Islet precursor cell (in vitro differentiated cells): Measurements from ENCODE around the gene ZFYVE28.
A peak's percentile ranks its signal among the peaks of the same experiment; 100 is the strongest.

Experiments
- DNase-seq: peaks from one replicate; pipeline ENCODE4 v3.0.0-alpha.2; 2018

ZFYVE28 gene

DNA sequence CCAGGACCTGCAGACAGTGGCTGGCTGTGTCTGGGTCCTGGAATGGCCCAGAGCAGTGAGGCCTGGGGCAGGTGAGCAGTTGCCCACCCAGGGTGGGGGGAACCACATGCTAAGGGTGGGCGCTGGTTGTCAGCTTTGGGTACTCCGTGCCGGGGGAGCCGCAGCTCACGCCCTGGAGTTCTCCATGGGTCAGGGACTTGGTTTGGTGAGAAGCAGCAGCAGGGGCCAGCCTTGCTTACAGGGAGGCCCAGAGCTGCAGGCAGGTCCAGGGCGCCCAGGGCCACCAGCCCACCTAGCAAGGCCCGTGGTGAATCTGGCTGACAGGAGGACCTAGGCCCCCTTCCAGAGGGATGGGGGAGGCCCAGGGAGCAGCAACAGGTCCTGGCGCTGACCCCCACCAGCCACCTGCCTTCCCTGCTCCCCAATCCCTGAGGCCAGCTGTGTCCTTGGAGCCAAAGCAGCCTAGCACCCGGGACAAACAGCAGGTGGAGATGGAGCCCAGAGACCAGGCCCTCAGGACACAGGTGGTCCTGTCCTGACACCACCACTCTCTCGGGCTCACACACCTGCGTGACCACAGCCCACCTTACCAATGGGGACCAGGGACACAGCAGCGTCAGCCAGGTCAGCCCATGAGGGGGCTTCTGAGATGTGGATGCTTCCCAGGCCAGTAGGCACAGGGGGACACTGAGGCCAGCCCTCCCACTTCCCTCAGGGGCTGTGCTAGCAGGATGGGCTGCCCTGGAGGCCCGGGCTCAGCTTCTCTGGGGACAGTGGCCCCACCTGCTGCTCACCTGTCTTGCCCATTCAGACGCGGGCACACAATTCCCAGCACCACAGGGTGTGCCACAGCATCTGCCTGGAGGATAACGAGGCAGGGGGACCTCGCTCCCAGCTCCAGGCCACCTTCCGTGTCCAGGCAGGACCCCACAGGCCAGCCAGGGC is 160.1 kb downstream of the ZFYVE28 start:
- DNase-seq = peak; percentile 49

DNA sequence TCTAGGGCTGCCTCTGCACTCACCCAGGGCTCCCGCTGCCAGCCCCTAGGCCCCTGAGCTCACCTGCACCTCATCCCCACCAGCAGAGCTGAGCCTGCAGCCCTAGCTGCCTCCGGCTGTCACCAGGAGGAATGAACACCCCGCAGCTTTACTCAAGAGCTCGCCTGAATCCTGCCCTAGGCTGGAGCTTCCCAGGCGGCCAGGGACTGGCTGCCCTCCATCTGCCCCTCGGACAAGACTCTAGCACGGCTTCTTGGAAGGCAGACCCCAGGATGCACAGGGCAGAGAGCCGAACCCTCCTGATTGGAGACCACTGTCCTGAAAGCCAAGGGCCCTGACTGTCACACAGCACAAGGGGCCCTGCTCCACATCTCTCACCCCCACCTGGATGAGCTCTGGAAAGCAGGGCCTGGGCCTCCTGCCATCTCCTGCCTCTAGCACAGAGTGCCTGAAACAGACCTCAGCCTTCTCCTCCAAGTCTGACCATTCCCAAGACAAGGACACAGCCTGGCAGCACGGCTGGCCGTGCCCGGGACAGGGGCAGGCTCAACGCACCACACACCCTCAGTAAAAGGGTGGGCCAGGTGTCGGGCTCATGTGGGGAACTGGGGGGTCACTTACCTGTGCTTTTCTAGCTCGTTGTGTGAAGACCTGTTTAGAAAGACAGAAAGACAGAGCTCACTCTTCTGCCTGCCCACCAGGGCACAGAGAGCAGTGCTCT is 160.9 kb downstream of the ZFYVE28 start:
- peak; percentile 44 for DNase-seq

DNA sequence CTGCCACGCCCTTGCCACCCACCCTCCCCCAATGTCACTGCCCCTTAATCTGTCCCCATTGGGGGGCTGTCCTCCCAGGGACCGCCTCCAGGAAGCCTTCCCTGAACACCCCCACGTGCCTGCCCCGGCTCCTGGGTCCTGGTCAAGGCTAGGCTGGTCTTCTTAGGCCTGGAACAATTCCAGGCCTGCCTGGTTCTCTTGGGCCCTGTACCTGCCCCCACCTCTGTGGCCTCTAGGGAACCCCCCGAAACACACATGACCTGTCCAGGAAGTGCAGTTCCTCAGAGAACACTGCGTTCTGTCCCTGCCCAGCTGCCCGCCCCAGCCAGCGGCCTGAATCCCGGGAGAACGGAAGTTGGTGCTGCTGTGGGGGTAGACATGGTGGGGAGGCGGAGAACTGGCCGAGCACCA is 161.7 kb downstream of the ZFYVE28 start:
- peak; percentile 43 for DNase-seq

DNA sequence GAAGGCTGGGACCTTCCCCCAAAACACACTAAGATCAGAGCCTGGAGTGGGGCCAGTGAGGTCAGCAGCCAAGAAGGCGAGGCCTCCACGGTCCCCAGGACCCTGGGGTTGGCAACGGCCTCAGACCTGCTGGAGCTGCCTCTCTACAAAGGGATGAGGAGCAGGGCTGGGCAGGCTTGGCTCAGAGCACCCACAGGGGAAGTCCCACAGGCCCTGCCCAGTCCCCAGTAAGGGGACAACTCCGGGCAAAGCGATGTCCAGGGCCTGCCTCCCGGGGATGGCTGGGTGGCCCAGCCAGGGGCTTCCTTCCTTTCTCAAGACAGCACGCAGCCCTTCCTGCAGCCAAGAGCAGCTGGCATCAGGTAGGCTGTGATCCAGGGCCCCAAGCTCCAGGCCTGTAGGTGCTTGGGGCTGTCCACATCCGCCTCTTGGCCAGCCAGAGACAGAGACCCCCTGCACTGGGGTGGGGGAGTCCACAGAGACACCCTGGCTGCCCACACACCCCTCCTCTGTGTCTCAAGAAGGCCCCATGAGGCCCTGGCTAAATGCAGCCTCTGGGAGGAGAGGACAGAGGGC is 162.2 kb downstream of the ZFYVE28 start:
- peak; percentile 50 for DNase-seq

DNA sequence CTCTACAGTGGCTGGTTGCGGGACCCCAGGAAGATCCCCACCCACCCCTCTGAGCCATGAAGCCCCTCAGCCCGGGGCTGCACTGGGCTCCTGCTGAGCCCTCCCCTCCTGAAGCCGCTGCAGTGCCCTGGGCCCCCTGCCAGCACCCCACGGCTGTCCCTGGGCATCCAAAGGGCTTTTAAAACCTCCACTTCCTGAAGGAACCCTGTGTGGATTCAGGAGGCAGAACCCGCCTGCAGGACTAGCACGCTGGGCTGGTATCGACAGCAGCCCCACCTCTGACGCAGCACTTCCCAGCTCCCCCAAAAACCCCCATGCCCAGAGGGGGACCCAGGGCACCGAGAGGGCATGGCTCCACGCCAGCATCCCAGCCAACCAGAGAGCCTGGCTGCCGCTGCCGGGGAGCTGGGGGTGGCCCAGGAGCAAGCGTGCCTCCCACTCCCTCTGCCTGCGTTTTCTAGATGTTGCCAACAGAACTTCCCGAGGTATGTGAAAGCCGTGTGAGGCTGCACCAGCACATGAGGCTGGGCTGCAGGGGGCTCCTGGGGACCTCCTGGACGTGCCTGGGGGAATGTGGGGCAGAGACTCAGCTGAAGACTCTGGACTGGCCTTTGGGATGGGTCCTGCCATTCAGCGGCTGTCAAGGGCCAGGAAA is 162.8 kb downstream of the ZFYVE28 start:
- DNase-seq = peak; percentile 50

DNA sequence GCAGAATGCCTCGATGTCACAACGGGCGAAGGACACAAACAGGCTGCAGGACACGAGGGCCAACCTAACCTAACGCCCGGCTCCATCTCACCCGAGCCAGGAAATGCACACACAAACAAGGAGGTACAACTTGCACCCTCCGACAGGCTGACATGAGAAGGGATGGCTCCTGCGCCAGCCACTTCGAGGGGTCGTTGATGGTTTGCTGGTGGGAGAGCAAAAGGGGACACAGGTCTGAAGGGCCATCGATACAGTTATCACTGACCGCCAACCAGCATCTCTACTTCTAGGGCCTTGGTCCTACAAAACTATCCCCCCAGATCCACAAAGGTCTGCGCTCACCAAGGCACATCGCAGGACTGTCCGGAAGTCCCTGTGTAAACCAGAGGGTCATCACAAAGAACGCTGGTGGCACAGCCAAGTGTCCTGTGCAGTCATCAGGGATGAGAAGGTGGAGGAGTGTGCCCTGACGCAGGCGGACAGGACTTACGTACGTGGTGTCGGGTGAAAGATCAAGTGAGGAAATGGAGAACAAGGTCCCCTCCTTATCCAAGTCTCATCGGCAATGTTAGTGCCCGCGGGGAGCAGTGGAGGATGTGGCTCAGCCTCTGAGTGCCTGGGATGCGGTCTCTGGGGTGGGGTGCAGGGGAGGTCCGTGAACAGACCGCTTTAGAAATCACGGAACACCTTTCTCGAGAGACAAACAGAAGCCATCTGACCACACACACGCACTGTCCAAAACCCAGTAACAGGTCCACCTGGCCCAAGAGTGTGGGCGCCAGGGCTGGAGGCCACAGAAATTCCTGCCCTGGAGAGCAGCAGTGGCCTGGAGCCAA is 163.6 kb downstream of the ZFYVE28 start:
- peak; percentile 46 for DNase-seq

DNA sequence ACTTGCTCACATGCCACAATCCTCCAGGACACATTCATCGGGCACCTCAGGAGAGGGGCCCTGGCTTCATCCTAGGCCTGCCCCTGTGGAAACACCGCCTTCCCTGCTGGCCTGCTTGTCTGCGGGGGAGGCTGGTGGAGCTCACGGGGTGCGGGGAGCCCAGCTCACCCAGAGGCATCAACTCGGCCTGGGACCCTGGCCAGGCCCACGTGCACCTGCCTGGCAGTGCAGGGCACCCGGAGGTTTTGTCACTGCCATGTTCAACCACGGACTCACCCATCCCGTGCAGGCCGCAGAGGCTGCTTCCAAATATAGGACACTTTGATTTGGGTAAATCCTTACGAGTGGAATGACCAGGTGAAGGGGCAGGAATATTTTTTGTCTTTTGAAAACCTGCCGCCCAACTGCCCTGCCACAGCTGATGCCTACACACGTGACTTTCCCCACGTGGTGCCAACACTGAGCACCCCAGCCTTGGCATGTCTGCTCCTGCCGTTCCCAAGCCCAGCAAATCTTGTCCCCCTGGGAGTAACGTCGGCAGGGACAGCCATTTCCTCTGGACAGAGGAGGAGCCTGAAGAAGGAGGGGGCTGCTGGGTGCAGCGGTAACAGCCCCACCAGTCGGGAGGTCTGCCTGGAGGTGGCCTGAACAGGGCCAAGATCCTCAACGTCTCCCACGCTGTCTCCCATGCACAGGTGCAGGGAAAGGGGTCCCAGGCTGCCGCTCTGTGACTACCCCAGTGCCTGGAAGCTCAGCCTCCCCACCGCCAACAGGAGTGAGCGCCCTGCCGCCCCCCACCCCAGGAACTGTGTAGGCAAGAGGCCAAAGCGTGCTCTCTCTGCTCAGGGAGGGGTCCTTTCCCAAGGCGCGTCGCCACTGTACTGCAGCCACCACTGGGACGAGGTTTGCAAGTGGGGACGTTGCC is 165.0 kb downstream of the ZFYVE28 start:
- DNase-seq = peak; percentile 42

DNA sequence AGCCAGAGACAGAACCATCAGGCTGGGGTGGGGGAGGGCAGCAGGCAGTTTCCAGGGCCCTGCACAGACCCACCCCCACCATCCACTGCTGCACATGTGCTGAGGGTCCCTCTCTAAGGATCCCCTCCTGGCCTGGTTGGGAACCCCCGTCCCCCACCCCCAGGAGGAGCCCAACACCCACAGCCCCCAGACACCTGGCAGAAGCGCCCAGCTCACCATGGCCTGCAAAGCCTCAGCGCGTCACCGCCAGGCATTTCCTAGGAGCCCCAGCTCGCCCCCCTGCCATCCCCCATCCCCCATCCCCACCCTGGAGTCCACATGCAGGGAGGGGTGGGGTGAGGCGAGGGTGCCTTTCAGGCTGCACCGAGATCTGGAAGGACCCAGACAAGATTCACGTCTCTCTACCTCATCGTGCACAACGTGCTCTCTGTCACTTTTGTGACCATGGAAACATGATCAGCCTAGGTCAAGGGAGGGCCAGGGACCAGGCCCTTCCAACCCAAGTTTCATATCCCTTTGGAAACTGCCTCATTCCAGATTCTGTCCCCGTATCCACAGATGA is 165.8 kb downstream of the ZFYVE28 start:
- peak; percentile 38 for DNase-seq

DNA sequence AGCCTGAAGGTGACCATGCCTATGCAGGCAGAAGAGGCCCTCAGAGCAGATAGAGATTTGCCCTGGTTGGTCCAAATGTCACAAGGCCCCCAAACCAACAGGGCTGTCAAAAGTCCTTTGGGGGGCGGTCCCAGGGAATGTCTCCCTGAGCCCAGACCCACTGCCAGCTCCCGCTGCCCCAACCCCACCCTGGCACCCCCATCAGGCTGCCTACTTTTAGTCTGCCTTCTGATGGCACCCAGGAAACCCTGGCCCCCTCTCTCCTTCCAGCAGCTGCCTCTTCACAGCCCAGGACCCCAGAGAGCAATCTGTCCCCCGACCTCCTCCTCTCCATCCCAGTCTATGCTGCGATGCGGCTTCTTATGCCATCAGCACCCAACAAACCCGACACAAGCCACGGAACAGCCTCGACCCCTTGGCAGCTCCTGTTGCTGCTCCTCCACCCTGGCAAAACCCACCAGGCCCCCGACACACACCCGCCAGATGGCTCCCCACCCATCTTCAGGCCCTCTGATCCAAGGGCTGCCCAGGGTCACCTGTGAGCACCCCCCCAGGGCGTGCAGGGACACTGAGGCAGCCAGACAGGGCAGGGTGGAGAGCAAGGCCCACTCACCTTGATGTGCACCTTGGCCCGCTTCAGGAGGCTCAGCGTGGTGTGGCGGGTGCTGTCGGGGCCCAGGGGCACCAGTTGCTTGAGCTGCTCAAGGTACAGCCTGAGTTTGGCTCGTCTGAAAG is 166.5 kb downstream of the ZFYVE28 start:
- no peak for DNase-seq

DNA sequence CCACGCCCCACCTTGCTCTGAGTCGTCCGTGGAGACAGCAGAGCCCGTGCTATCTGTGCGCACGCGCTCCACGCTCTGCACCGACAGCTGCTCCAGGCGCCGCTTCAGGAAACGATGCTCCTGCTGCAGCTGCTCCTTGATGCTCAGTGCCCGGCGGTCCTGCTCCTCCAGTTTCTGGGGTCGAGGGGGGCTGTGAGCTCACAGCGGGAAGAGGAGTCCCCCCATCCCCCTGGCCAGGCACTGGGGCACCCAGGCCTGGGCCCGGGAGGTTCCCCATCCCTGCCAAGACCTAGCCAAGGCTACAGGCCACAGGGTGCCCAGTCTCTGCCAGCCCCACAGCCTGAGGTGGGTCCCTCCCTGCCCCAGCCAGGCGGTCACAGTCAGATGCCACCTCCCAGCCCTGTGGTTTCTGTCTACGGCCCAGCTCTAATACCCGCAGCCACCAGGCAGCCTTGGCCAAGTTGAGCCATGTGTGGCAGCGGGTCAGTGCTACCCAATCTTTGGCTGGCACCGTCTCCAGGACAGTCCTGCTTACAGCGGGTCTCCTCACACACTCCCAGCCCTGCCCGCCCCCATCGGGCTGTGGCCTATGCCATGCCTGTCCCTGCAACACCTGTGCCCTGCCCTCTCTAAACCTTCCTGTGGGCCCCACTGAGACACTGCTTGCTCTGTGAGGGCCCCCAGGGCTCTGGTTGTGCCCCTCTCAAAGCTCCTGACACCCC is 167.2 kb downstream of the ZFYVE28 start:
- peak; percentile 43 for DNase-seq

DNA sequence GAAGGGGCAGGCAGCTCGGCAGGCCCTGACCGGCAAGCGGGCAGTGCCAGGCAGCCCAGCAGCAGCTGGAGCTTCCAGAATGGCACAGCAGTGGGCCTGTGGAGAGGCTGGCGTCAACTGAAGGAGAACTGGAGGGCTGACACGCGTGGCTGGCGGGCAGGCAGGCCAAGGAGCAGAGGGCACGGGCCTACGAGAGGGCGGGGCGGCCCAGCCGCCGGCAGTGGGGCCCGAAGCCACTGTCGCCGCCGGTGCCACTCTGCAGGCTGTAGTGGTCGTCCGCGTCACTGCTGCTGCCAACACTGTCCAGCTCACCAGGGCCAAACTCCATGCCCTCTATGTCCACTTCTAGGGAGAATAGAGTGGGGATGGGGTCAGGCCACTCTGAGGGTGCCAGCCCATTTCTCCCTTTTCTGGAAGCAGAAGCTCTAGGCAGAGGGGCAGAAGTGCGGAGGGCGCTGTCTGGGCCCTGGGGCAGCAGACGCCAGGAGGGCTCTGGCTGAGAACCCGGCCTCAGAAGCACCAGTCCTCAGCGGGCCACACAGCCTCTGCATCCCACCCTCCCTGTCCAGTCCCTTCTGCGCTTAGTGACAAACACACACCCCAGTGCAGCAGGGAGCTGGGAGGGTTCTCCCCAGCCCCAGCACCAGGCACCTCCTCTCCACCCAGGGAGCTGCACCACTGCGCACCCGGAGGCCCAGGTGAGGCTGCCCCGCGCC is 167.9 kb downstream of the ZFYVE28 start:
- peak; percentile 47 for DNase-seq

DNA sequence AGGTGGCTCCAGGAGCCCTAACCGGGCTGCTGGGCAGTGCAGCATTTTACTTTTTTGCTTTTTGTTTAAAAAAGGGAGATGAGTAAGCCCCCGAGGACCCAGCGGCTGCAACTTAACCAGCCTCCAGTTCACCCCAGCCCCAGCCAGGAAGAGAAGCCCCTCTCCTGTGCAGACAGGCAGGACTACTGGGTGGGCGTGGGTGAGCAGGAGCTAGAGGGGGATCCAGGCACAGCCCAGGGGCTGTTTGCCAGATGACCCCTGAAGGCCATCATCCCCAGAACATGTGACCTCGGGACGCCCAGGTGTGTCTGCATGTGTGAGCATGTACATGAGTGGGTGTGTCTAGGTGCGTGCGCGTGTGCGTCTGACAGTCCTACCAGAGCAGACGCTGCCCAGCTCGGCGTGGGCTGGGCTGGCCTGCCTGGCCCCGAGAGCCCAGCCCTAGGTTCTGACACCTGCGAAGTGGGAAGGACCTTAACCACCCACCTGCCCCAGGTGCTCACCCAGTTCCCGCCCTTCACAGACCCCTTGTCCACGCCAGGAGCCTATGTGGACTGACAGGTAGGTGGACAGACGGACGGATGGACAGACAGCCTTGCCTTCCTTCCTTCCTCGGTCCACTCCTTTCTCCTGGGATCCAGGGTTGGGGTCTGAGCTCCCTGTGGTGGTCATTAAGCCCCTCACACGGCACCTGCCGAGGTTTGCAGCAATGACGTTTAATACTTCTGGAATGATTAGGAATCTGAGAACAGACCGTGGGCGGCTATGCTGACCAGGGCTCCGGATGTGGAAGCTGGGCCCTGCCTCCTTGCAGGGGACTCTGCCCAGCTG is 168.7 kb downstream of the ZFYVE28 start:
- peak; percentile 46 for DNase-seq

DNA sequence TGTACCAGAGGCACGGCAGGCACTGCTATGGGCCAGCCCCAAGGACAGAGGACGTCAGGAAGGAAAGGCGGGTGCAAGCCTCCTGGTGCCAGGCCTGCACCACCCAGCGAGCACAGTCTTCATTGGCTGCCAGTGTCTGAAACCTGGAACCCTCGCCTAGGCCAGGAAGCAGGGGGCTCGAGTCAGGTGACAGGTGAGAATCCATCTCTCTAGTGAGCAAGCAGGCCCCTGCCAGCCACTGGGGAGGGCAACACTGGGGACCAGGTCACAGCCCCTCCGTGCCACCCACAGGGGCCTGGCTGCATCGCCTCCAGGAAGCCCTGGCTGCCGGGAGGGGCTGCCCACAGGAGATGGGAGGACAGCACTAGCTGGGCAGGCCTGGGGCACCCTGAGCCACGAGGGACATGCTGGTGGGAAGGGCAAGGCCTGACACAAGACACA is 169.6 kb downstream of the ZFYVE28 start:
- peak; percentile 50 for DNase-seq

DNA sequence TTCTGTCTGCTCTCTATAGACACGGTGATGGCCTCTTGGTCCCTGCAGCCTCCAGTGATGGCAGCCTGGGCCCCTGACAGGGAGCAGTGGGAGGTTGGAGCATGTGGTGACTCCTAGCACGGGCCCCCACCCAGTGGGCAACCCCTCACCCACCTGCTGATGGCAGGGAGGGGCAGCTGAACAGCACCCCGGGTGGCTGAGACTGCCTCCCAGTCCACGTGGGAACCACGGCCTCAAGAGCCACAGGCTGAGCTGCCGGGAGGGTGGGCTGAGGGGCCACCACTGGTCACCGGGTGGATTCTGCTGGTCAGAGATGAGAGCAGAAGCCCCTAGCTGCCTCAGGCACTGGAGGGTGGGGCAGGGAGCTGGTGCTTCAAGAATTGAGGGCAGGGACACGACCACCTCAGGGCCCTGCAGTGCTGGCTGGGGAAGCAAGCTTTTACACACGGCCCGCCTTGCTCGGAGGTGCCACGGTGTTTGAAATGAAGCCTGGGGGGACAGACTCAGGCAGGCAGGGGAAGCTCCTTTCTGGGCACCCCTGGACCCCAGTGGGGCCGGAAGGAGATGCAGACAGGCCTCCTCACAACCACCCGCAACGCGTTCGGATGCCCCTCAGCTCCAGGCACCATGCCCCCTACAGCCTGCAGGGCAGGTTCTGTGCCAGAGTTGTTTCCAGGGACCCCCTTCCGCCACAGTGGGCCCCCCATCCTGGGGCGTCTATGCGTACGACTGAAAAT is 170.2 kb downstream of the ZFYVE28 start:
- DNase-seq = peak; percentile 57

DNA sequence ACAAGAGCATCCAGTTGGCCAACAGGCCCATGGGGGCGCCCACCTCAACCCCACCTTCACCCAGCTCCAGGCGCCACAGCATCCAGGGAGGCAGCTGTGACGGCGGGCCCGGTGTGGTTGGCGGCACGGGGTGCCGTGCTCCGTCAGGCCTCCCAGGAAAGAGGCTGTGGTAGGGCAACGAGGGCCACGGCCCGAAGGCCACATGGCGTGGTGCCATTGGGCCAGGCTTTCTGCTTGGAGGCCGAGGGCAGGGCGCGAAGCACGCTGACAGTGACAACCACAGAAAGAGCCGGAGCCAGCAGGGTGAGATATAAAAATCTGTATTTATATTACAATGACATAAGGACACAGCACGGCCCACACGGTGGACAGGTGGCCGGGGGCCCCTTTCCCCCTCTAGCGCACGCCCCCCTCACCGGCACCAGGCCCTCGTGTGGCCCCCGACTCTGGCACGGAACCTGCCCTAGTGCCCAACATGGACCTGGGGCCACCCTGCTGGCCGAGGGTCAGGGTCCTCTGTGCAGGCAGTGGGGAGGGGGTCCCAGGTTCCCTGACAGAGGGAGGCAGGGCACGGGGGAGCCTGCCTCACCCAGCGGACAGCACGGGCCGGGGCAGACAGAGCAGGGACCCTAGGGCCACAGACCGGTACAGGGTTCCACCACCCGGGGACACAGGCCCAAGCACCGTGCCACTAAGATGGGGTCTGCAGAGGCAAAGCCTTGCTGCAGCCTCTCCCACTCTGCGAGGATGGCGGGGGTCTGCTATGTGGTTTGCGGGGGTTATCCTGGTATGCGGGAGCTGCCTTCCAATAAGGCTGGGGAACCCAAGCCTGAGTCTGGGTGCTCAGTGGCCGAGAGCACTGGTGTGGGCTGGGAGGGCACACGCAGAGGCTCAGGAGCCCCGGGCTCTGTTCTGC is 171.1 kb downstream of the ZFYVE28 start:
- peak; percentile 45 for DNase-seq
